ENCODE measurements around the gene PRKAB2.

GRCh38 chr1:147169171-147169570 is 3.1 kb downstream of the PRKAB2 start:
- TF ChIP-seq CTCF (IDR thresholded peaks at IDR 0.05) (no peak), POLR2AphosphoS5 (IDR thresholded peaks at IDR 0.05) (no peak)
